ENCODE measurements around the gene DND1.

DND1 gene

GRCh38 chr5:140707812-140708211, 34.4 kb upstream of the DND1 start:
- Histone ChIP-seq H3K4me2 (ENCODE audit: low read length) (no peak overlapping the region), H3K36me3 (replicated peaks; ENCODE audit: low read depth, low read length) (peaks cover 14% of the 10 kb centered on the region), H3K27me3 (ENCODE audit: low read depth, low read length) (no peaks in the 10 kb centered on the region), H3K27ac (ENCODE audit: low read length) (no peak overlapping the region), H3K4me1 (ENCODE audit: low read length) (no peaks in the 10 kb centered on the region; the same call in 1 of the 2 replicates), H3K9me3 (ENCODE audit: insufficient read depth, low read length) (no peaks in the 10 kb centered on the region), H3K9ac (ENCODE audit: low read length) (no peak overlapping the region), H3K79me2 (ENCODE audit: low read length) (no peaks in the 10 kb centered on the region), H2AFZ (ENCODE audit: low read depth, low read length) (no peak overlapping the region), H4K20me1 (ENCODE audit: insufficient read depth, low read length) (no peaks in the 10 kb centered on the region), H3K4me3 (ENCODE audit: low read length) (no peak overlapping the region)
- TF ChIP-seq CTCF (IDR thresholded peaks at IDR 0.05; ENCODE audit: low read depth, low read length) (no peak), EZH2phosphoT487 (IDR thresholded peaks at IDR 0.05; ENCODE audit: low read depth) (no peak)

DNA sequence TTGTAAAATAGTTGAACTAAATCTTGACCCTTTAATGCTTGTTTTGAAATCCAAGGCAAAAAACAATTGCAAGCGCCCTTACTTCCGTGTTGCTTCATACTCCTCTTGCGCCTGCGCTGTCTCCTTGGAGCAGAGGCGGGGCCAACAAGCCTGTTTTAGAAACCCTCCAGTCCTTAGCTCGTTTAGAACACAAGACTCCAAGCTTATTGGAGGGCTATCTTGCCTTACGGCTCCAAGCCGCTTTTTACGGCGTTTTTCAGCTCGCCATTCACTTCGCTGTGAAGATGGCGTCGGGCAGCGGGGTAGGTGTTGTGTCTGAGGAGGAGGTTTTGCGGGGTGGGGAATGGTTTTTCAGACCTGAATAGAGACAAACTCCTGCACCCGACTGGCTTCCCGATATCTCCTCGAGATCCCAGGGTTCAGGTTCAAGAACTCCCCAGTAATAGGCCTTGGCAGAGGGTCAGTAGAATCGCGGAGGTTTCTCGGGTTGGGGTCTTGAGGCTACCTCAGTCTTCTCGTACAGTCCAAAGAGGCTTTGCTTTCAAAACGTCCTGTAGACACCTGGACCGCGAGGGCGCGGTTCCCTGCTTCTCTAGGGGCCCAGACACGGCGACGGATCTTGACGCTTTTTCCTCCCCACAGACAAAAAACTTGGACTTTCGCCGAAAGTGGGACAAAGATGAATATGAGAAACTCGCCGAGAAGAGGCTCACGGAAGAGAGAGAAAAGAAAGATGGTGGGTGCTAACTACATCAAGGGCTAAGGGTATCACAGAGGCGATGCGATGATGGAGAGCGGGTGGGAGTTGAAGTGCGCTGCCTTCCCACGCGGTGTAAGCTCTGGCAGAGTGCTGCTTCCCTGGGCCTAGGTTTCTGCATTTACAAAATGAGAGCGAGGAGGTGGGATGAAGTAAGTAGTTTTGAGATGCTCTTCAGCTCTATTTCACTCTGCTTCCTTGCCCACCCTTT, 27.1 kb upstream of the DND1 start, which contains the start of gene ZMAT2:
TSS of gene ZMAT2 (plus strand) at position 271 of the 968 bp plus-strand sequence. CDS start at position 285, 14 bp downstream.
- H3K27me3 ChIP-seq (ENCODE audit: low read depth, low read length), result no peaks in the 10 kb centered on the region
- H3K4me1 ChIP-seq (ENCODE audit: low read length), result peaks cover 10% of the 10 kb centered on the region
- H3K4me2 ChIP-seq (ENCODE audit: low read length), result peak within 1 kb of the TSS; percentile 82
- peak within 1 kb of the TSS; percentile 71 for H3K9ac ChIP-seq (ENCODE audit: low read length)
- peak within 1 kb of the TSS; percentile 100 for H3K4me3 ChIP-seq (ENCODE audit: low read length)
- no peak within 1 kb of the TSS for H2AFZ ChIP-seq (ENCODE audit: low read depth, low read length)
- H3K9me3 ChIP-seq (ENCODE audit: insufficient read depth, low read length), result no peaks in the 10 kb centered on the region
- H4K20me1 ChIP-seq (ENCODE audit: insufficient read depth, low read length), result no peaks in the 10 kb centered on the region
- H3K36me3 ChIP-seq (replicated peaks; ENCODE audit: low read depth, low read length), result peaks cover 35% of the 10 kb centered on the region
- H3K27ac ChIP-seq (ENCODE audit: low read length), result no peak within 1 kb of the TSS
- H3K79me2 ChIP-seq (ENCODE audit: low read length), result peaks cover 15% of the 10 kb centered on the region
- TF ChIP-seq EZH2phosphoT487 (IDR thresholded peaks at IDR 0.05; ENCODE audit: low read depth) (no peak), CTCF (IDR thresholded peaks at IDR 0.05; ENCODE audit: low read depth, low read length) (no peak)

GRCh38 chr5:140696891-140697492, 23.6 kb upstream of the DND1 start:
- TF ChIP-seq CTCF (IDR thresholded peaks at IDR 0.05; ENCODE audit: low read depth, low read length) (no peak), EZH2phosphoT487 (IDR thresholded peaks at IDR 0.05; ENCODE audit: low read depth) (no peak)
- H3K36me3 ChIP-seq (replicated peaks; ENCODE audit: low read depth, low read length), result peaks cover 33% of the 10 kb centered on the region
- H3K9ac ChIP-seq (ENCODE audit: low read length), result no peak overlapping the region
- no peaks in the 10 kb centered on the region for H3K9me3 ChIP-seq (ENCODE audit: insufficient read depth, low read length)
- no peak overlapping the region for H3K4me2 ChIP-seq (ENCODE audit: low read length)
- no peaks in the 10 kb centered on the region for H4K20me1 ChIP-seq (ENCODE audit: insufficient read depth, low read length)
- H3K27ac ChIP-seq (ENCODE audit: low read length), result no peak overlapping the region
- peaks cover 28% of the 10 kb centered on the region for H3K79me2 ChIP-seq (ENCODE audit: low read length)
- H3K4me1 ChIP-seq (ENCODE audit: low read length), result peaks cover 15% of the 10 kb centered on the region
- H3K27me3 ChIP-seq (ENCODE audit: low read depth, low read length), result no peaks in the 10 kb centered on the region
- no peak overlapping the region for H3K4me3 ChIP-seq (ENCODE audit: low read length)
- no peak overlapping the region for H2AFZ ChIP-seq (ENCODE audit: low read depth, low read length)

- Histone ChIP-seq H3K4me3 (ENCODE audit: low read length) (no peak overlapping the region), H3K9me3 (ENCODE audit: insufficient read depth, low read length) (no peaks in the 10 kb centered on the region), H3K79me2 (ENCODE audit: low read length) (peaks cover 39% of the 10 kb centered on the region), H3K27ac (ENCODE audit: low read length) (no peak overlapping the region), H3K9ac (ENCODE audit: low read length) (no peak overlapping the region), H4K20me1 (ENCODE audit: insufficient read depth, low read length) (no peaks in the 10 kb centered on the region), H2AFZ (ENCODE audit: low read depth, low read length) (no peak overlapping the region), H3K27me3 (ENCODE audit: low read depth, low read length) (no peaks in the 10 kb centered on the region), H3K4me2 (ENCODE audit: low read length) (no peak overlapping the region), H3K4me1 (ENCODE audit: low read length) (peaks cover 10% of the 10 kb centered on the region), H3K36me3 (replicated peaks; ENCODE audit: low read depth, low read length) (peaks cover 24% of the 10 kb centered on the region)
- TF ChIP-seq CTCF (IDR thresholded peaks at IDR 0.05; ENCODE audit: low read depth, low read length) (no peak), EZH2phosphoT487 (IDR thresholded peaks at IDR 0.05; ENCODE audit: low read depth) (no peak)
Measured at GRCh38 chr5:140694276-140694675, 20.9 kb upstream of the DND1 start.
